Kidney epithelial cell (primary cell): ENCODE data around the gene DUOXA1. TPM values are rescaled to one million over a fixed set of nuclear protein-coding genes. Genes with fewer than 3 reads are reported as not detected.

Experiments
- DNase-seq: peaks from one replicate; pipeline ENCODE4 v3.0.0-alpha.2; 2010; ENCODE audit warnings: low read depth
- H3K27me3 ChIP-seq: 2 replicates; pipeline ENCODE4 v1.6.0; 2011; ENCODE audit warnings: low read length; ENCODE audit not compliant: control insufficient read depth, insufficient read depth
- H3K36me3 ChIP-seq: 2 replicates; pipeline ENCODE4 v1.5.1; 2011; ENCODE audit warnings: low read length; ENCODE audit not compliant: control insufficient read depth, insufficient read depth
- H3K4me3 ChIP-seq: 2 replicates; pipeline ENCODE4 v1.5.1; 2011; ENCODE audit warnings: low read depth, mild to moderate bottlenecking, control low read depth, low read length
- total RNA-seq: library from RNA; depleted of rRNA; stranded (reverse); fragments of >200 nt; gene quantifications from 2 replicates; pipeline ENCODE4 v1.2.3, GENCODE V29; 2015
- TF ChIP-seq, protein P1 (sequence below): IDR thresholded peaks from 2 replicates; pipeline ENCODE4 v1.5.1; 2011; ENCODE audit warnings: mild to moderate bottlenecking, moderate library complexity, low read length, control low read depth, inconsistent platforms; ENCODE audit not compliant: insufficient read depth, poor library complexity, severe bottlenecking

DUOXA1 gene
- total RNA-seq, 1 donor from 2014 or later = not detected

DNA sequence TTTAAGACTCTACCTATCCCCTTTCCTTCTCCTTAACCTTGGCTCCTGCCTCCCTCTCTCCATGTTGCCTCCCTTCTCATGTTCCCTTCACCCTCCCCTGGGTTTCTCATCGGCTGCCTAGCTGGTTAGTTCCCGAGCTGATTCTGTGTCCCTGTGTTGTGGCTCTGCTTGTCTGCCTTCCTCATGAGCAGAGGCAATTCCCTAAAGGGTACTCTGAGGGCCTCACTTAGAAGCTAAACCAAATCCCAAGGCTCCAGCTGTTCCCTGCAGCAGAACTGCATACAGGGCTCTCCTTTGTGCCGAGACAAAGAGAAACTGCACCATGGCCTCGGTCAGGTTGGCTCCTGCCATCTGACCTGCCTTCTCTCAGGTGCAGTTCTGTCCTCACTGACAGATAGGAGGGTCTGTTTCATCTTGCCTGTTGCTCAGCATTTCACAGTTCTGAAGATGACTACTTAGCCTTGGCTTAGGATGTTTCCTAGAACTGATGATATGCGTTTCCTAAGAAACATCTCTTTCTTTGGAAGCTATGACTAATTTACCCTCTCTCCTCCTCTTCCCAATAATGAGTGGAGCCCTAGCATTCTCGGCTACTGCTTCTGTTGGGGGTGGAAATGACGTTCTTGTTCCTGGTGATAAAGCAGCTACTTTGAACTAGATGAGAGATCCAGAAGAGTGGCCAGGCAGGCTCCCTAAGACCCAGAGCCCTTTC lies 27.2 kb upstream of the DUOXA1 start:
- DNase-seq = no peak
- H3K36me3 ChIP-seq = no peaks in the 10 kb centered on the region
- H3K4me3 ChIP-seq = no peak overlapping the region
- no peaks in the 10 kb centered on the region for H3K27me3 ChIP-seq
- TF ChIP-seq, protein P1, sequence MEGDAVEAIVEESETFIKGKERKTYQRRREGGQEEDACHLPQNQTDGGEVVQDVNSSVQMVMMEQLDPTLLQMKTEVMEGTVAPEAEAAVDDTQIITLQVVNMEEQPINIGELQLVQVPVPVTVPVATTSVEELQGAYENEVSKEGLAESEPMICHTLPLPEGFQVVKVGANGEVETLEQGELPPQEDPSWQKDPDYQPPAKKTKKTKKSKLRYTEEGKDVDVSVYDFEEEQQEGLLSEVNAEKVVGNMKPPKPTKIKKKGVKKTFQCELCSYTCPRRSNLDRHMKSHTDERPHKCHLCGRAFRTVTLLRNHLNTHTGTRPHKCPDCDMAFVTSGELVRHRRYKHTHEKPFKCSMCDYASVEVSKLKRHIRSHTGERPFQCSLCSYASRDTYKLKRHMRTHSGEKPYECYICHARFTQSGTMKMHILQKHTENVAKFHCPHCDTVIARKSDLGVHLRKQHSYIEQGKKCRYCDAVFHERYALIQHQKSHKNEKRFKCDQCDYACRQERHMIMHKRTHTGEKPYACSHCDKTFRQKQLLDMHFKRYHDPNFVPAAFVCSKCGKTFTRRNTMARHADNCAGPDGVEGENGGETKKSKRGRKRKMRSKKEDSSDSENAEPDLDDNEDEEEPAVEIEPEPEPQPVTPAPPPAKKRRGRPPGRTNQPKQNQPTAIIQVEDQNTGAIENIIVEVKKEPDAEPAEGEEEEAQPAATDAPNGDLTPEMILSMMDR = no peak

DNA sequence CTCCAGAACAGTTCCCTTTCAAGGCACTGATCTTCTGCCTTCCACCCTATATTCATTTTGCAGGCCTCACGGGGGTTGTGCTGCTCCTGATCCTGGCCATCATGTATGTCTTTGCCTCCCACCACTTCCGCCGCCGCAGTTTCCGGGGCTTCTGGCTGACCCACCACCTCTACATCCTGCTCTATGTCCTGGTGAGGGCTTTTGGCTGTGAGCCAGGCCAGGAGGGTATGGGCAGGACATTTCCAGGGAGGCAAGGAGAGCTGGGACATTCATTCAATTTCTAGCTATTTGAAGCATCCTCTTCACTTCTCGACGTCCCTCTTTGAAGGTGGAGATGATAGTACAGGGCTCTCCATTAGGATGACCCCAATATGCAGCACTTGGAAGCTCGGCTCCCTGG lies 26.1 kb upstream of the DUOXA1 start:
- H3K36me3 ChIP-seq = no peaks in the 10 kb centered on the region
- no peaks in the 10 kb centered on the region for H3K27me3 ChIP-seq
- TF ChIP-seq, protein P1 = no peak

DNA sequence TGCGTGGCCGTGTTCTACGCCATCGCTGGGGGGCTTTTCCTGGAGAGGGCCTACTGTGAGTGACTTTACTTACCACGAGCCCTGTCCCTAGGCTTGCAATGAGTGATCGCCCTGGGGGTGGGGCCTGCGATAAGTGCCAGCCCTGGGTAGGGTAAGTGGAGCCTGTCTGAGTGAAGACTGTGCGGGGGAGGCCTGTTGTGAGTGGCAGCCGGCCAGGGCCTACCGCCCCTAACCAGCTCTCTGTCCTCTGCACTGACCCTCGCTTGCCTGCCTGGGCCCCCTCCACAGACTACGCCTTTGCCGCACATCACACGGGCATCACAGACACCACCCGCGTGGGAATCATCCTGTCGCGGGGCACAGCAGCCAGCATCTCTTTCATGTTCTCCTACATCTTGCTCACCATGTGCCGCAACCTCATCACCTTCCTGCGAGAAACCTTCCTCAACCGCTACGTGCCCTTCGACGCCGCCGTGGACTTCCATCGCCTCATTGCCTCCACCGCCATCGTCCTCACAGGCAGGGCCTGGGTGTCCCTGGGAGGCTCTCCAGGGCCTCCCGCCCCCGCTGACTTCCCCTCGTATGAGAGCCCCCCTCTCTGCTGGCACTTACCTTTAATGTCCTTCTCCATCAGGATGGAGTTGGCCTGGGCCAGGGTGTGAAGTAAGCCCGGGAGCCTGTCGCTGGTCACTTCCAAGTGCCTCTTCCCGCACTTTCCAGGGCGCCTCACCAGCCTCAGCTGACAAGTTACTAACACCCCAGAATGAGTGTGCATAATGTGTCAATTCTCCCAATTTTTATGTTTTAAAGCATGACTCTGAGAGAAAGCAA lies 22.5 kb upstream of the DUOXA1 start:
- Histone ChIP-seq H3K27me3 (no peaks in the 10 kb centered on the region), H3K36me3 (no peaks in the 10 kb centered on the region)
- TF ChIP-seq, protein P1 = no peak

More for the DNA sequence above, 26.1 kb upstream of the DUOXA1 start:
- no peak for DNase-seq
- H3K4me3 ChIP-seq = no peak overlapping the region

DNA sequence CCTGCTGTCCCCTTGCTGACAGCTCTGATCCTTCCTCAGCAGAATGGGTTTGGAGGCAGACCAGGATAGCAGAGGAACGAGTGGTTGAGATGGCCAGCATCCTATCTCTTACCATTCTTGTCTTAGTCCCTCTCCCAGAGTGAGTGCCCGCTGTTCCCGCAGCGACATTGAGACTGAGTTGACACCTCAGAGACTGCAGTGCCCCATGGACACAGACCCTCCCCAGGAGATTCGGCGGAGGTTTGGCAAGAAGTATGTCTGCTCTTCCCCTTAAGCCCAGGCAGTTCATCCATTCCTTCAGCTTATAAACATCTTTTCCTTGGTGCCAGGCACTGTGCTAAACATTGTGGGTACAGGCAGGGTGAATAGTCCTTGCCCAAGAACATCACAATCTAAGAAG lies 21.3 kb upstream of the DUOXA1 start:
- TF ChIP-seq, protein P1 = no peak
- no peaks in the 10 kb centered on the region for H3K27me3 ChIP-seq
- H3K4me3 ChIP-seq = no peak overlapping the region
- DNase-seq = no peak
- H3K36me3 ChIP-seq = no peaks in the 10 kb centered on the region

More for the DNA sequence above, 22.5 kb upstream of the DUOXA1 start:
- no peak for DNase-seq
- no peak overlapping the region for H3K4me3 ChIP-seq

DNA sequence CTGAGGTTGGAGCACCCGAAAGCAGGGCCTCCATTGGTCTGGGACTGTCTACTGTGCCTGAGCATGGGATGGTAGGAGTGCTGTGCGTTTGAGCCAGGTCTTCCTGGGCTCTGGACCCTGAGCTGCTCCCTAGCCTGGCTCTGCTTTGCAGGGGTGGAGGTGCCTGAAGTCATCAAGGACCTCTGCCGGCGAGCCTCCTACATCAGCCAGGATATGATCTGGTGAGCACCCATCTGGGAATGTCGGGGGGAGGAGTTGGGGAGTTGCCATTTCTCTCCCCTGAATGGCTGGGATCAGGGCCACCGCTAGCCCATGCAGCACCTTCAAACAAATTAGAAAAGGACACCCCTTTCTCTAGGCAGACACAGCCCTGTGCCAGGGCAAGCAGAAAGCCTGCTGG lies 20.8 kb upstream of the DUOXA1 start:
- no peaks in the 10 kb centered on the region for H3K27me3 ChIP-seq
- DNase-seq = no peak
- TF ChIP-seq, protein P1 = no peak
- no peak overlapping the region for H3K4me3 ChIP-seq
- H3K36me3 ChIP-seq = no peaks in the 10 kb centered on the region
